NCI-H146 (cell line): ENCODE data around the gene GPC3.
"Not testable (repeated sequence)": the region's sequence is repeated elsewhere in the genome, so short reads cannot be mapped to it uniquely, and the experiment has no call there.

ENCODE experiments used
- DNase-seq: peaks from one replicate; lab custom pipeline; 2025; lab: John Stamatoyannopoulos, UW

GPC3 gene

DNA sequence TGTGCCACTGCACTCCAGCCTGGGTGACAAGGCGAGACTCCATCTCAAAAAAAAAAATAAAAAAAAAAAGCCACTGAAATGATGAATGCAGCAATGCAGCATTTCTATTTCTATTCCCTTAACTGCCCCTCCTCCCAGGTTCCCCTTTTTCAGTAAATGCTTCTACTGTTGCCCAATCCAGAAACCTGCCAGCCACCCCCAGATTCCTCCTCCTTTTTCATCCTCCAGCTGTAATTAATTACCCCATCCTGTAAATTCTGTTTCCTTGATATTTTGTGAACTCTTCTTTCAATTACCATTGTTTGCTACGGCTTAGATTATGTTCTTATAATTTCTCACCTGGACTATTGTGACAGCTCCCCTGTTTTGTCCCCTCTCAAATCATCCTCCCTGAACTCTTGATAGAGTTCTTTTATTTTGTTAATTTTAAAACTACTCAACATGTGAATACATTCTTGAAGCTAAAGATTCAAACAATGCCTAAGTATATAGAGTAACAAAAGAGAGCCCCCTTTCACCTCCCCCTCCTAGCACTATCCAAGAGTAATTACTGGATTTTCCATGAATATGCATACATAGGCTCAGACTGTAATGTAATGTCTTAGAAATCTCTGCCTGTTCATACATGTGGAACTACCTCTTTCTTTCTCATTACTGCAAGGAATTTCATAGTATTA lies 429.5 kb downstream of the GPC3 start:
- no peak for DNase-seq

DNA sequence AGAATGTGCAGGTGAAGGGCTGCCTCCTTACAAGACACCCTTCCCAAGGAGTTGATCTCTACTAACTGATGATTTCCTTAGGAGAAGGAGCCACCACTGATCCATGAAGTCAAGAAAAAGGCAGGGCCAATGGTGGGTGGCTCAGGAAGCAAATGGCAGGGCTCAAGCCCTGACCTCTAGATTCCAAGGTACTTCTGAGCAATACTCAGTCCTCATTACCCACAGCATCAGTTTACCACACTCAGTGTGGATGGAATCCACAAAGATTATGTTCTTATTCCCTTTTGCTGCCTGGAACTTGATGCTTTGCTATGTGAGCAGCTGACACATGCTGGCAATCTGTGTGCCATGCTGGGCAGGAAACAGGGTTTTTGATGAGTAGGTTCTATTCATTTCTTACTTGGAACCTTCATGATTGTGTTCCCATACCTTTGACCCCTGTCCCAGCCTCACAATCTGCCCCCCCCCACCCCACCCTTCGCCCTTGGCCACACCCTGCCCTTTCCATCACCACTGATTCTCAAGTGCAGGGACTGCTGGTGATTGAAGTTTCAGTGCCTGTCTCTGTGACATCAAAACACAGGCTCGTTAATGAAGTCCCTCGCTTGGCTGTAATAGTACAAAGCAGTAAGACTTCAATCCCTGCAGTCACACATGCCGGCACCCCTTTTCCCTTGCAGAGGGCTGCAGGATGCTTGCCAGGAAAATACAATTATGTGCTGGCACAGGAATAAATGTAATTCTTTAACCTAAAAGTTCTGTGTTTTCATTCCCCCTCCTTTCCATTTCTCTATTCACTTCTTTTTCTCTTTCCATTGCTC lies 434.5 kb downstream of the GPC3 start:
- DNase-seq = no peak

DNA sequence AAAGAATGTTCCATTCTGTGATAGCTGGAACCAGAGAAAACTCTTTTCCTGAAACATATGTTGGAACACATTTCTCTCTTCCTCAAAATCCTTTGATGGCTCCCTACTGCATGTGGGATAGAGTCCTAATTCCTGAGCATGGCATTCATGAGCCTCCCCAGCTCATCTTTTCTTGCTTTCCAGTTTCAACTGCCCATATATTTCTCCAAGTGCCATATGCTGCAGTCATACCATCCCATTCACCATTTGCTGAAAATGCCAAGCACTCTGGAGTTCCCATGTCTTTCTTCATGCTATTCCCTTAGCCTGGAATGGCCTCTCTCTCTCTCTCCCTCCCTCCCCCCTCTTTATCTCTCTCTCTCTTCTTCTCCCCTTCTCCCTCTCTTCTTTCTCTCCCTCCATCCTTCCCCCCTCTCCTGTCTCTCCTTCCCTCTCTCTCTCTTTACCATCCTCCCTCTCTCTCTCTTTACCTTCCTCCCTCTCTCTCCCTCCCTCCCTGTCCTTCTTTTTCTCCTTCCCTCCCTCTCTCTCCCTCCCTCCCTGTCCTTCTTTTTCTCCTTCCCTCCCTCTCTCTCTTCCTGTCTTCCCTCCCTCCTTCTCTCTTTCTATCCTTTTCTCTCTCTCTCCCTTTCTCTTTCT lies 436.0 kb downstream of the GPC3 start:
- no peak for DNase-seq

DNA sequence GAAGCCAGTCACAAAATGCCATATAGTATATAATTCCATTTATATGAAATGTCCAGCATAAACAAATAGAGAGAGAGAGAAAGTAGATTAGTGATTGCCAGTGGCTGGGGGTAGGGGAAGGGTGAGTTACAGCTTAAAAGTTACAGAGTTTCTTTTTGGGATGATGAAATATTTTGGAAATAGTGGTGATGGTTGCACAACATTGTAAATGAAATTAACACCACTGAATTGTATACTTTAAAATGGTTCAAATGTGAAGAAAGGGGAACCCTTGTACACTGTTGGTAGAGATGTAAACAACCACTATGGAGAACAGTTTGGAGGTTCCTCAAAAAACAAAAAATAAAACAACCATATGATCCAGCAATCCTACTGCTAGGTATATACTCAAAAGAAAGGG lies 439.0 kb downstream of the GPC3 start:
- DNase-seq = no peak

DNA sequence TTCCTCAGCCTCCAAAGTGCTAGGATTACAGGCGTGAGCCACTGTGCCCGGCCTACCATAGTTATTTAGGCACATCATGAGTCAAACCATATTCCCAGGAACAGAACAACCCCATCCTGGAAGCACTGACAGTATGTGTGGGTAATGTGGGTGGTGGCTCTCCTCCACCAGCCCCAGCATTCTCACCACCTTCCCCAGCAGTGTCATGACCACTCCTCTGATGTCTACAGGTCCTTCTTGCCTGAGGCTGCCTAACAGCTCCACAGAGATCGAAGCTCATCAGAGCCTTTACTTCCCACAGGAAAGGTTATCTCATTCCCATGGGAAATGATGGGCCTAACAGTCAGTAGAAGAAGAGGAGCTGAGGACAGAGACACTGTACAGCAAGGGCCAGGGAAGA lies 440.6 kb downstream of the GPC3 start:
- DNase-seq = no peak

DNA sequence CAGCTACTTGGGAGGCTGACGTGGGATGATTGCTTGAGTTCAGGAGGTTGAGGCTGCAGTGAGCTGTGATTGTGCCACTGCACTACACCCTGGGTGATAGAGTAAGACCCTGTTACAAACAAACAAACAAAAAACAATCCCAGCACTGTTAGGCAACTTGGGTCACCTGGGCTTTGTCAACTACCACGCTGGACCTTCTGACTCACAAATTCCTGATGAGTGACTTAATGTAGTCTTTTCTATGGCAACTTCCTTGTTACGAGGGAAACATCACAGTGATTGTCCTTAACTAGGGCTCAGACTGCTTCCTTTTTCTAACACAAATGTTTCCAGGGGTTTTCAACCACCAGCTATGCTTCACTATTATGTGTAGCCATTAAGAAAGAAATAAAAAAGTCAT lies 441.3 kb downstream of the GPC3 start:
- no peak for DNase-seq

DNA sequence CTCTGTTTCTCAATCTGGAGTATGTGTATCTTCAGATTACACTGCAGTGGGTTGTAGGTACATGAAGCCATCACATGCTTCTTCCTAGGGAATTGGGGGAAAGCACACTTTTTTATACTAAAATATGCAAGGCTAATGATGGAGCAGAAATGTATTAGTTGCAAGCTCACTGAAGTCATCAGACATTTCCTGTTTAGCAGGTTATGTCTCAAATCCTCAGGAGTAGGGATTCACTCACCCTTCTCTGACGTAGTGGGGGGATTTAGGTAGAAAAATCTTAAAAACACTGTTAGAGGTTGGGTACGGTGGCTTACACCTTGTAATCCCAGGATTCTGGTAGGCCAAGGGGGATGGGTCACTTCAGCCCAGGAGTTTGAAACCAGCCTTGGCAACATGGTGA lies 441.7 kb downstream of the GPC3 start:
- no peak for DNase-seq

DNA sequence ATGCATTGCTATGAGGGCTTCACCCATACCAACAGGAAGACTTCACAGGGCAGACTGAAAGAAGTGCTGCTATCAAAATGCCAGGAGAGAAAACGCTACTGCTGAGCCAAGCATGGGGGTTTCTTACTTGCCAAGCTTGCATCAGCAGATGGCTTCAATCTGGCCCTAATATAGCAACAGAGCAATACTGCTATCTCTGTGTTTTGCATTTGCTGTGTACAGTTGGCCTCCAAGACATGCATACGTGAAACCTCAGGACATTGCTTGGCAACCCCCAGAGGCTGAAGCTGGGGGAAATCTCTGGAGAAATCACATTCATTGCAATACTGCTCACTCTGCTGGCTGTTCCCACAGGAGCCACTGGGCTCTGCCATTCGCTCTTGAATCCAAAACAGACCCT lies 442.9 kb downstream of the GPC3 start:
- DNase-seq = no peak

DNA sequence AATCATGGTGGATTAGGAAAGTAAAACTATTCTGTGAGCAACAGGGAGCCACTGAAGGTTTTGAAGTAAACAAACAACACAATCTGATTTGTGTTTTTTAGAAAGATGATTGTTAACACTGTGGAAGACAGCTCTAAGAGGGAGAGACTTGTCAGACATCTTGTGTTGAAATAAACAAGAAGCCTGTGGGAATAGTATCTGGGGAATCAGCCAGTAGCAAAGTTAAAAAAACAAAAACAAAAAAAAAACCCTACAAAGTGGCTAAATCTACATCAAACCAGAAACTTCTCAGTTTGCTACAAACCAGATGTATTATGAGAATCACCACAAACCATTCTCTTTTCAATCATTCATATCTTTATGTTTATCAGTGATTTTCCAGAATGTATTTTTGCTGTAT lies 444.4 kb downstream of the GPC3 start:
- no peak for DNase-seq

DNA sequence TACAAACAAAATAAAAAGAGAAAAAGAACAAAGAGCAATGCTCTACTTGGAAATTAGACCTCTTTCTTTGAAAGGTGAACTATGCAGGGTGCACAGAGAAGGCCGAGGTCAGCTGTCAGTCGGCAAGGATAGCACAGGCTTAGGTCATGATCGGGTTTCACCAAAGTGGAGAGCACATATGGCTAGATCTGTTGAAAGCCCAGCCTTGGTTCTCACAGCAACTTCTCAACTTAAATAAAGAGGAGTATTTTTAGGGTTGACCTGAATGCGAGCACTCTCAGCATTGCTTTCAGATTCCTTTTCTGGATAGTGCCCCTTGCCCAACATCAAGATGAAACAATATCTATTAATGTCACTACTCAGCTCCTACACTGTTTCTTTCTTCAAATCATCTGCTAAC lies 447.2 kb downstream of the GPC3 start:
- no peak for DNase-seq

DNA sequence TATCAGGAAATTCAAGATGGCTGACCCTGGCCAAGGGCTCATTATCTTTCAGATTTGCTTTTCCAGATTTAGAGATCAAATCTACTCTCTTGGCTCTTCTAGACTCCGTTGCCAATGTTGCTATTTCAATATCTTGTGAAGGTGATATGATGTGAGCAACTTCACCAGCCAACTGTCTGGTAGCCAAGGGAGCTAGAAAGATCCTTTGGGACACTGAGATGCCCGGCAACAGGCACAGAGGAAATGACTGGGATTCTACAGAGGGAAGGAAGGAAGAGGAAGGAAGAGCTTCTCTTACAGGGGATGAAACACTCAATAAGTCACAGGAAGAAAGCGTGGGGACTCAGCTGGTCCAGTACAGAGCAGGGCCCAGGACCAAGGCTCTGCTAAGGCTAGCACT lies 448.3 kb downstream of the GPC3 start:
- no peak for DNase-seq

DNA sequence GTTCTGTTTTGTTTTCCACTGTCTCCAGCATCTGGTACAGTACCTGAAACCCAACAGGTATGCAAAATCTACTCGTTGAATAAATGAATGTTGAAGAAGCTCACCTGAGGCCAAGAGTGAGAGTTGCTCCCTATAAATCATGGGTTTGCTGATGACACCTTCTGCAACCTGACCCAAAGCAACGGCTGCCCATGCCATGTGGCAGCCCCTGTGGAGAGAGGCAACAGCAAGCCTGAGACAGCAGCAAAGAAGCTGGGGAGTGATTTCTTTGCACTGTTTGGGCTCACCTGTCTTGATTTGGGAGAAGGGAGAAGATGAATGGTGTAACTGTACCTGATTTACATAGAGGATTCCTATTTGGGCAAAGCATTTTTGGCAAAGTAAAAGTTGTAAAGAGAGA lies 450.3 kb downstream of the GPC3 start:
- no peak for DNase-seq

DNA sequence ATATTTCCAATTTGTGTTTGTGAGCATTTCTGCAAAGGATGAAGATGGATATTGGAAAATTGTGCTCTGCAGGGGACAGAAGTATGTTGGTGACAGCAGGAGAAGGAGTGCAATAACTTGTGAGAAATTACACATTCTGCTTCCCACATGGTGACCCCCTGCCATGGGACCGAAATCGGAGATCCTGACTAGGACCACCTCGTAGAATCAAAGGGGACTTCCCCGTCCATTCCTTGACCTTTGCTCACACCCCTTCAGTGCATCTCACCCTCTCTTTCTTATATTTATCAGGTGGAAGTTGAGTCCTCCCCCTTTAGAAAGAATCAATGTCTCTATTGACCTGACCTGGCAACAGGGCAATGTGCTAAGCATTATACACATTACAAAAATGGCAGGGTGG lies 451.2 kb downstream of the GPC3 start:
- no peak for DNase-seq

DNA sequence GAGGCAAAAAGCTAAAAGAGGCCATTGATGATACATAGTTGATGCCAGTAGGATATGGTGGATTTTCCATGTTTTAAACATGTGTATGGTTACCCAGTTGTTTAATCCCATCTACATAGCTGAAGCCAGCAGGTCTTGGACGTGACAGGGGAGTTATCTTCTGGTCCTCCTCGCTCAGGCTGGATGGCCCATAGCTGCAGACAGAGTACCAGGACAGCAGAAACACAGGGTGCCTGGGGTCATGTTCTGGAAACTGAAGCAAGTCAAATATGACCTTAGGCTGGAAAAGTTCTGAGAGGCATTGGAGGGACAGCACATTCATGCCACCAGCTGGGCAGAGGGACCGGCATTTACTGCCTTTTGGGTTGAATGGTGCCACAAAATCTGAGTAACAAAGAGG lies 452.1 kb downstream of the GPC3 start:
- no peak for DNase-seq

DNA sequence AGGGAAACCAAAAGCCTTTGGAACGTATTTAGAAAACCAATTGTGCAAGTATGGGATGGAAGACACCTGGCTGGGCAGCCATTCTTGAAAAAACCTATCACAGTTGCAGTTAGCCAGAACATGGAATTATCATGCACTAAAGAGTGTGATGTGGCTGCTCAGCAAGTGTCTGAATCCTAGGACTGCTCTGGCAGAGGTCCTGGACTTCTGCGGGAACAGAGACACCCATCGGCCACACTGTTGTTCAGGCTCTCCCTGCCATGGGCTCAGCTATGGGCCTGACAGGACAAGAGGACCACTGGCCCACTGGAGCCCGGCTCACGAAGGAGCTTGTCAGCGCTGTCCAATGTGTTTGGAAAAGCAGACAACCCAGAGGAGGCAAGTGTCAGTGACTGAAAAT lies 454.4 kb downstream of the GPC3 start:
- DNase-seq = no peak

DNA sequence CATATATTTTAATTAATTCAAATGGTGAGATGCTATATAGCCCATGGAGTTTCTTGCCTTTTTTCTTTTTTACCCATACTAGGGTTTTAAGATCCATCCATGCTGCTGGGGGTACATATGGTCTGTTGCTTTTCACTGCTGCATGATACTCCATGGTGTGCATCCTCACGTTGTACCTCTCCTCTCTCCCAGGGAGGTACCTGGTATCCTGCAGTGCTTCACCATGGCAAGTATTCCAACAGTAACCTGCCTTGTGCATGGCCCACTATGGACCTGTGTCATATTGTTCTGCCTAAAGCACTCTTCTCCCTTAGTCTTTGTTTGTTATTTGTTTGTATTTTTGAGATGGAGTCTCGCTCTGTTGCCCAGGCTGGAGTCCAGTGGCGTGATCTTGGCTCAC lies 455.8 kb downstream of the GPC3 start:
- DNase-seq = no peak

DNA sequence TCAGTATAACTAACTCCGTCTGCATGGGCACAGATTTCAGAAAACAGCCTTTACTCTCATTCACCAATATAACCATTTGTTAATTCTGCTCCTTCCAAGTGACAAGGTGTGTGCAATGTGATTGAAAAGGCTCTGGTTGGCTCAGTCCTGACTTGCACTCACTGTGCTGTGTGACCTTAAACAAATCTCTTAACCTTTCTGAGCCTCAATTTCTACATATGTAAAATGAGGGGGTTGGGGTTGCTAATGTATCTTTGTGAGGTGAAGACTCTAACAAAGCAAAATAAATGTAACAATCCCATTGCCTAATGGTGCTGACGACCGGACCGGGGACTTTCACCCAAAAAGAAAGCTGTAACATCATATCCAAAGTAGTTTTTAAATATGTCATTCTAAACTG lies 457.6 kb downstream of the GPC3 start:
- no peak for DNase-seq

DNA sequence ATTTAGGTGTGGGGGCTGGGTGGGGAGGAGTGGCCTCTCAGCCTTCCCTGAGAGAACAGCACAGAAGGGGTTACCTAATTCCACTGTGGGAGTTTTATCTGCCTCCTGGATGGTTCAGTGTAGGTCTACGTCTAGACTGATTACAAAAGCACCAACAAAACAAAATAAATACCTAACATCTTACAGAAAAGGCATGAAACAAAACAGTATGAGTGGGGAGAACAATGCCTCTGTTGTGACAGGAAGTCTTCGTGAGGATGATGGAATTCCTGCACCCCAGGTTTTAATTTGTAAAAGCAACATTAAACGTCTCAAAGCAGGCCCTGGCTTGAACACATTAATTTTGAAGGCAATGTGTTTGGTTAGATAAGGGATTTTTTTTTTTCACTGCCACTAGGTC lies 458.0 kb downstream of the GPC3 start:
- DNase-seq = no peak

DNA sequence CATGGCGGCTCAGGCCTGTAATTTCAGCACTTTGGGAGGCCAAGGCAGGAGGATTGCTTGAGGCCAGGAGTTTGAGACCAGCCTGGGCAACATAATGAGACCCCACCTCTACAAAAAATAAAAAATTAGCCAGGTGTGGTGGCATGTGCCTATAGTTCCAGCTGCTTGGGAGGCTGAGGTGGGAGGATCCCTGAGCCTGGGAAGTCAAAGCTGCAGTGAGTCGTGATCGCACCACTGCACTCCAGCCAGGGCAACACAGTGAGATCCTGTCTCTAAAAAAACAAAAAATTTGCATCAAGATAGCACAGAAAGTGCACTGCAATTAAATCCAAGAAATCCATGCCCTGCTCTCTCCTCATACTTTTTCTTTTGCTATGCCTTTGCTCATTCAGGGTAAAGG lies 458.6 kb downstream of the GPC3 start:
- DNase-seq = not testable (repeated sequence)

DNA sequence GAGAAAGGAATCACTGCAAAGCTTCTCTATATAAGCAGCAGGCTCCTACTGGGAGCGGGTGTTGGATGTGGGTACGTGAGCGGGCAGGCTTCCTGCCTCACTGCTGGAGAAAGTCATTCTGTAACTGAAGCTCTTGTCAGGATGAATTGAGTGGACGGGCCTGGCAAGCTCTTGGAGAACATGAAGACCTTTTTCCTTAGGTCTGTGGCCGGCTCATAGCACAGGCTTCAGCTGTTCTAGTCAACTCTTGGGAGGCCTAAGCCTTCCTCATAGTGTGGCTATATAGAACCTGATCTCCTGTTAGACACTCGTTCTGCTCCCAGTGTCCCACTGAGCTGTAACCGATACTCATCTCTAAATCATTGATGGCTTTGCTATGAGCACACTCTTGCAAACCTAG lies 461.9 kb downstream of the GPC3 start:
- DNase-seq = no peak

DNA sequence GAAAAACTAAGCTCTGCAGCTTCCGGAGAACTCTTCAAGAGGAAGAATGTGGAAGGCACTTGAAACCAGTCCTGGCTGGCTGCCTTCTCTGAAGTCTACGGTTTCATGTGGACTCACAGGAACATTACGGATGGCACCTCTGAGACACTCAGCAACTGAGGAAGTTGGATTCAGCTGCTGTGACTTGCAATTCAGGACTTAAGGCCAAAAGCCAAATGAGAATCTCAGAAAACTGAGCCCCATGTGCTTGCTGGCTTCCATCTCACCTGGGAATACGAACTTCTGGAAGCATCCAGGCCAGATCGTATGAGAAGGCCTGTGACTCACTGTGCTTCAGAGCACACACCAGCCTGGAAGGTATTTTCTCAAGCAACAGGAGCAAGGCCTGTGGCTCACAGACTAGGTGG lies 462.3 kb downstream of the GPC3 start:
- DNase-seq = no peak

DNA sequence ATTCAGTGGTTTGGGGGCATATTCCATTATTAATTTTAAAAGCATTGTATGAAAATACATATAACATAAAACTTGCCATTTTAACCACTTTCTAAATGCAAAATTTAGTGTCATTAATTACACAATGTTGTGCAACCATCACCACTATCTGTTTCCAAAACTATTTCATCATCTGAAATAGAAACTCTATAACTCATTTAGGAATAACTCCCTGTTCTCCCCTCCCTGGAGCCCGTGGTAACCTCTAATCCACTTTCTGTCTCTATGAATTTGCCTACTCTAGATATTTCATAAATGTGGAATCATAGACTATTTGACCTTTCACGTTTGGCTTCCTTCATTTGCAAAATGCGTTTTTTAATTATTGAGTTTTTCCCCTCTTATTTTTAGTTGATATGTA lies 468.7 kb downstream of the GPC3 start:
- DNase-seq = no peak

DNA sequence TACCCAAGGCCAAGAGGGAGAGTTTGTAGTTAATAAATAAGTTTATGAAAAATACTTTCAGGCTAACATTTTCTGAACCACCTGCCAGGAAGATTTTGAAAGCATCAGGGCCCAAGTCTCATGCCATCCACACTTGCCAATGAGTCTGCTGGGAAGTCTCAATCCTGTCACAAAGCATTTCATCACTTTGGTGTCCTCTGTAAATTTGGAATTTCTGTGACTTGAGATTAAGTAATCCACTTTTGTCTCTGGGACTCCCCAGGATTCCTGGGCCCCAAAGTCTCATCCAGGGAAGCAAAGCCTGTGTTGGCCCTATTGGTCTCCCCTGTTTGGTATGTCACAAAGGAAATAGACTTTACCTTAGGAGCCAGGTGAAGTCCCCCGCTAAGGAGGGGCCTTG lies 470.9 kb downstream of the GPC3 start:
- no peak for DNase-seq
